GM20000 (cell line): ENCODE data around the gene RASGRF2.

Experiments used
- DNase-seq: peaks from one replicate; pipeline ENCODE4 v3.0.0; 2012; ENCODE audit warnings: low spot score
- TF ChIP-seq, protein P1 (sequence below): IDR thresholded peaks from 2 replicates; pipeline ENCODE4 v1.5.1; 2012; ENCODE audit warnings: mild to moderate bottlenecking, control low read depth; ENCODE audit errors: extremely low read depth, missing control alignments

The RASGRF2 gene

GRCh38 chr5:80931411-80931810 is 28.8 kb upstream of the RASGRF2 start:
- TF ChIP-seq, protein P1, sequence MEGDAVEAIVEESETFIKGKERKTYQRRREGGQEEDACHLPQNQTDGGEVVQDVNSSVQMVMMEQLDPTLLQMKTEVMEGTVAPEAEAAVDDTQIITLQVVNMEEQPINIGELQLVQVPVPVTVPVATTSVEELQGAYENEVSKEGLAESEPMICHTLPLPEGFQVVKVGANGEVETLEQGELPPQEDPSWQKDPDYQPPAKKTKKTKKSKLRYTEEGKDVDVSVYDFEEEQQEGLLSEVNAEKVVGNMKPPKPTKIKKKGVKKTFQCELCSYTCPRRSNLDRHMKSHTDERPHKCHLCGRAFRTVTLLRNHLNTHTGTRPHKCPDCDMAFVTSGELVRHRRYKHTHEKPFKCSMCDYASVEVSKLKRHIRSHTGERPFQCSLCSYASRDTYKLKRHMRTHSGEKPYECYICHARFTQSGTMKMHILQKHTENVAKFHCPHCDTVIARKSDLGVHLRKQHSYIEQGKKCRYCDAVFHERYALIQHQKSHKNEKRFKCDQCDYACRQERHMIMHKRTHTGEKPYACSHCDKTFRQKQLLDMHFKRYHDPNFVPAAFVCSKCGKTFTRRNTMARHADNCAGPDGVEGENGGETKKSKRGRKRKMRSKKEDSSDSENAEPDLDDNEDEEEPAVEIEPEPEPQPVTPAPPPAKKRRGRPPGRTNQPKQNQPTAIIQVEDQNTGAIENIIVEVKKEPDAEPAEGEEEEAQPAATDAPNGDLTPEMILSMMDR = no peak
- no peak for DNase-seq

DNA sequence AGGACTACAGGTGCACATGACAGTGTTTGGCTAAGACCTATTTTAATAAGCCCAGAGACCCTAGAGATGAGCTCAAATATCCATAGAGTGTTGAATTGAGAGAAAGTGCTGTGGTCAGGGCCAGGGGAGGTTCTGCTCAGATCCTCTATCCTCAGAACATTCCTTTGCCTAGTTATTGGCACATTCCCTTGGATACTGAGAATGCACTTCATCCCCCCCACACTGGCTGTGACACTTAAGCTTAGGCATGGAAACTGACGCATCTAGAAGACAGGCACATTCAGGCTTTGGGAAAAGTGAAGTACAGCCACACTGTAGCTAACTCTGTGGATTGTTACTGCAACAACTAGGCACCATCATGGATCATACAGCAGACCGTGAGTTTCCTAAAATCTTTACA is 27.1 kb upstream of the RASGRF2 start:
- TF ChIP-seq, protein P1 = no peak
- DNase-seq = no peak

DNA sequence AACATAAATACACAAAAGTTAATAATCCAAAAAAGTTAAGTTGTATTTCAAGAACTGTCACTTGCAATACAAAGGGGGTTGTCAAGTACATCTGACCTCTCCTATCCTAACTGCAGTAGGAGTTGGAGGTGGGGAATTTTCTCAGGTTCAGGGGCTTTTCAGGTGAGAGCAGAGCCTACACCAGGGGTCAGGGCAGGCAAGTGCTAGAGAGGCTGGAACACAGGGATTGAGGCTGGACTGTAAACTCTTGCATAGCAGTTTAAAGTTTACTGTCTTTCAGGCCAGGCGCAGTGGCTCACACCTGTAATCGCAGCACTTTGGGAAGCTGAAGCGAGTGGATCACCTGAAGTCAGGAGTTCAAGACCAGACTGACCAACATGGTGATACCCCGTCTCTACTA is 25.4 kb upstream of the RASGRF2 start:
- no peak for DNase-seq
- TF ChIP-seq, protein P1 = no peak

- DNase-seq = no peak
- TF ChIP-seq, protein P1 = peak; percentile 3
Measured at GRCh38 chr5:80935811-80936385, 24.3 kb upstream of the RASGRF2 start.

DNA sequence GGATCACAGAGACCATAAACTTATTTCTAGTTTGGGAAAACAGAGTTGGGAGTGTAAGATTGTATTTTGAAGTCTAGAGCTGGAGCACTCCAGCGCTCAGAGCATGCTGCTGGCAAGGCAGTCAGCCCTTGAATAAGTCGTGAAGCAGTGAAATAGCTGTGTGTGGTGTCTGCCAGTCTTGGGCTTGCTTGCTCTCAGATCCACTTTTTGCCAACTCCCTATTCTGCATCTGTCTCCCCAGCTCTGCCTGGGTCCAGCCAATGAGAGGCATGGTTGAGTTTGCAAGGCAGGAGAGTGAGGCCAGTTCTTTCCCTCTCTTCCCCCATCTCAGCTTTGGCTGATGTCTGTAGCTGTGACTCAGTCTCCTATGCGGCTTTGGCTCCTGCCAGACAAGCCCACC is 23.3 kb upstream of the RASGRF2 start:
- TF ChIP-seq, protein P1 = no peak
- DNase-seq = no peak

DNA sequence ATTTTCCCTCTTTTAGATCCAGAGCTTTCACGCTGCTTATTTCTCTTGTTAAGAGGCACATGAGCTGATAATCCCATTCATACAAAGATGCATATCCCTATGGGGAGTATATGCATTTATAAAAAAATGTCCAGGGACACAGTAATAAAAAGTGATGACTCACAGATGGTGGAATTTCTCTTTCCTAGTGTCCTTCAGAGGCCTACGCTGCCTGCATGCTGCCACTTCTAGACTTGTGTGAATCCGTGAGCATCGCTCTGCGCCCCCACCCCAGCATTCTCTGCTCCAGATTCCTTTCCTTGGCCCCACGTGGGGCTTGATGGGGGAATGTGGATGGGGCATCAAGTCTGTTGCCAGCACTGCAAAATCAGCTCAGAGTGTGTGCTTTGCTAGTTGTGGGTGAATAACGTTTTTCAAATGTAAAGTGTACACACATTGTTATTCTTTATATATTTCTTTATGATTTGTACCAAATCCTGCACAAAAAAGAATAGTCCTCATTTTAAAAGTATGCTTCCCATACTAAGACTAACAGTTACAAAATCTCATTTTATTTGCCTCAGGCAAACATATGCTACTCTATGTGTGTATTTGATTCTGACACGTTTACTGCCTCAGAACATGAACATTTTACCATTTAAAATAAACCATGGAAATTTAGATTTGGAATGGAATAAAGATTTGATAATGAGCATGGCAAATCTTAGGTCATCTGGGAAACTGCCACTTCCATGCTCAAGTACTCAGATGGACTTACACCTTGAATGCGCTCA is 22.4 kb upstream of the RASGRF2 start:
- TF ChIP-seq, protein P1 = no peak
- no peak for DNase-seq

DNA sequence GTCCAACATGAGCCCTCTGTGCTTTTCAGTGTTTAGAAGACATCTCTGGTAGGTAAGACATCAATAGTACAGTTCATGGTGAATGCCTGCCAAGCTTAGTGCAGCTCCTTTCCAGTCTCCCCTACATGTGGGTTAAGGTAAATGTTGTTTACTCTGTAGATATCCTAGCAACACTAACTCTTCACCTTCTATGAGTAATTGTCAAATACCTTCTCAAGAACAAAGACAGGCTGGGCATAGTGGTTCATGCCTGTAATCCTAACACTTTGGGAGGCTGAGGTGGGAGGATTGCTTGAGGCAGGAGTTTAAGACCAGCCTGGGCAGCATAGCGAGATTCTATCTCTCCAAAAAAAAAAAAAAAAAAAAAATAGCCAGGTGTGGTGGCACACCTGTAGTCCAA is 18.7 kb upstream of the RASGRF2 start:
- TF ChIP-seq, protein P1 = no peak
- no peak for DNase-seq
